MCF 10A (cell line): ENCODE data around the gene KLHL26. TPM values are rescaled to one million over a fixed set of nuclear protein-coding genes. Genes with fewer than 3 reads are reported as not detected.

Experiments
- BruUV-seq: library from RNA; stranded (reverse); fragments of 400-500 nt; replicated peaks from 2 replicates; lab custom pipeline; 2021; lab: Mats Ljungman, UMichigan
- CTCF ChIA-PET: fragments of 300-600 bp; sonication (Branson Sonifier 250); formaldehyde crosslinking; extraction: SDS; loops from one replicate; lab custom pipeline; 2021; ENCODE audit warnings: antibody characterized with exemption, inconsistent platforms; lab: Yijun Ruan, JAX
- POLR2A ChIA-PET: fragments of 300-600, 350-650 bp; sonication (Branson Sonifier 250); formaldehyde crosslinking; extraction: SDS; loops from one replicate; lab custom pipeline; 2020; ENCODE audit warnings: antibody characterized with exemption, inconsistent platforms; lab: Yijun Ruan, JAX
- DNase-seq: peaks from one replicate; pipeline ENCODE4 v3.0.0-alpha.2; 2018; ENCODE audit not compliant: unreplicated experiment
- H3K27ac Mint-ChIP-seq: one replicate; pipeline ENCODE4 v1.8.0; 2022; ENCODE audit warnings: mild to moderate bottlenecking, low read depth, mixed read lengths; ENCODE audit not compliant: unreplicated experiment
- H3K27me3 Mint-ChIP-seq: one replicate; pipeline ENCODE4 v1.8.0; 2022; ENCODE audit warnings: mixed read lengths; ENCODE audit not compliant: insufficient read depth, unreplicated experiment
- H3K36me3 Mint-ChIP-seq: one replicate; pipeline ENCODE4 v1.8.0; 2022; ENCODE audit warnings: mild to moderate bottlenecking, moderate library complexity, mixed read lengths; ENCODE audit not compliant: insufficient read depth, unreplicated experiment
- H3K4me1 Mint-ChIP-seq: one replicate; pipeline ENCODE4 v1.8.0; 2022; ENCODE audit warnings: mixed read lengths; ENCODE audit not compliant: insufficient read depth, unreplicated experiment
- H3K4me3 Mint-ChIP-seq: one replicate; pipeline ENCODE4 v1.8.0; 2022; ENCODE audit warnings: mild to moderate bottlenecking, moderate library complexity, mixed read lengths; ENCODE audit not compliant: unreplicated experiment
- H3K9me3 Mint-ChIP-seq: one replicate; pipeline ENCODE4 v1.8.0; 2022; ENCODE audit warnings: mixed read lengths; ENCODE audit not compliant: unreplicated experiment
- CTCF ChIP-seq: fragments of 200-600 bp; IDR thresholded peaks from one replicate; pipeline ENCODE4 v1.8.0; 2022; ENCODE audit warnings: antibody characterized with exemption, mild to moderate bottlenecking; ENCODE audit not compliant: unreplicated experiment
- intact Hi-C: fragments of 100-400 bp; cut with micrococcal nuclease; formaldehyde crosslinking; loops from 2 replicates; pipeline ENCODE4 v1.14.1; 2022
- total RNA-seq: library from RNA; stranded (reverse); gene quantifications from 2 replicates; pipeline ENCODE4 v1.2.3, GENCODE V29; 2022

KLHL26 gene
- total RNA-seq, 1 experiment from 2014 or later, result 6.6 TPM

- Mint-ChIP-seq H3K4me3 (no peak overlapping the region), H3K9me3 (no peaks in the 10 kb centered on the region), H3K27me3 (no peaks in the 10 kb centered on the region), H3K4me1 (no peaks in the 10 kb centered on the region), H3K27ac (no peak overlapping the region), H3K36me3 (no peaks in the 10 kb centered on the region)
- DNase-seq, result no peak
- intact Hi-C loops, result no loop called here
- BruUV-seq, result no TSS peak
- ChIA-PET POLR2A (no interaction called here), CTCF (no interaction called here)
- TF ChIP-seq CTCF, result no peak
These were observed 72.7 kb downstream of the KLHL26 start for GRCh38 chr19:18709546-18709945.

GRCh38 chr19:18710186-18710585 is 73.4 kb downstream of the KLHL26 start:
- Mint-ChIP-seq H3K4me3 (no peak overlapping the region), H3K4me1 (no peaks in the 10 kb centered on the region), H3K9me3 (no peaks in the 10 kb centered on the region), H3K36me3 (no peaks in the 10 kb centered on the region), H3K27me3 (no peaks in the 10 kb centered on the region), H3K27ac (no peak overlapping the region)
- no peak for TF ChIP-seq CTCF
- DNase-seq, result no peak
- BruUV-seq, result no TSS peak
- CTCF ChIA-PET, result interaction anchor here (0.8 kb wide), 1 partner anchor 156 kb away, joined by 3 read pairs; no protein-coding TSS in a partner anchor
- POLR2A ChIA-PET, result no interaction called here
- intact Hi-C loops, result no loop called here

- Mint-ChIP-seq H3K4me1 (no peaks in the 10 kb centered on the region), H3K27me3 (no peaks in the 10 kb centered on the region), H3K27ac (no peak overlapping the region), H3K36me3 (no peaks in the 10 kb centered on the region), H3K9me3 (no peaks in the 10 kb centered on the region), H3K4me3 (no peak overlapping the region)
- no peak for TF ChIP-seq CTCF
- BruUV-seq, result no TSS peak
- POLR2A ChIA-PET, result interaction anchor here (0.7 kb wide), 1 partner anchor 81 kb away, joined by 3 read pairs; no protein-coding TSS in a partner anchor
- no peak for DNase-seq
- intact Hi-C loops, result no loop called here
- CTCF ChIA-PET, result interaction anchor here (0.5 to 0.8 kb wide), 2 partner anchors 155 to 685 kb away, joined by 3 read pairs; no protein-coding TSS in a partner anchor
These were observed 74.3 kb downstream of the KLHL26 start for GRCh38 chr19:18710996-18711751.

GRCh38 chr19:18711893-18712292 is 75.1 kb downstream of the KLHL26 start:
- Mint-ChIP-seq H3K9me3 (no peaks in the 10 kb centered on the region), H3K4me3 (no peak overlapping the region), H3K36me3 (no peaks in the 10 kb centered on the region), H3K27ac (no peak overlapping the region), H3K4me1 (no peaks in the 10 kb centered on the region), H3K27me3 (no peaks in the 10 kb centered on the region)
- ChIA-PET POLR2A (interaction anchor here (0.6 to 0.7 kb wide), 2 partner anchors 80 to 191 kb away, joined by 3 read pairs; no protein-coding TSS in a partner anchor), CTCF (no interaction called here)
- BruUV-seq, result no TSS peak
- DNase-seq, result no peak
- no peak for TF ChIP-seq CTCF
- intact Hi-C loops, result no loop called here
